A673 (cell line): Measurements from ENCODE around the gene MELTF. TPM values are rescaled to one million over a fixed set of nuclear protein-coding genes. Genes with fewer than 3 reads are reported as not detected.

Source experiments
- BruUV-seq: library from RNA; stranded (reverse); fragments of 400-500 nt; replicated peaks from 2 replicates; lab custom pipeline; 2021; lab: Mats Ljungman, UMichigan
- CTCF ChIA-PET: fragments of 300-600 bp; sonication (Branson Sonifier 250); formaldehyde crosslinking; loops from one replicate; lab custom pipeline; 2022; ENCODE audit warnings: antibody characterized with exemption; lab: Charles Lee
- POLR2A ChIA-PET: fragments of 300-600 bp; sonication (Branson Sonifier 250); formaldehyde crosslinking; loops from one replicate; lab custom pipeline; 2022; ENCODE audit warnings: antibody characterized with exemption; ENCODE audit not compliant: low non-redundant PET; lab: Charles Lee
- DNase-seq: peaks from one replicate; pipeline ENCODE4 v3.0.0-alpha.2; 2015; ENCODE audit warnings: low spot score
- H3K27ac ChIP-seq: fragments of 200-600 bp; sonication (generic); 2 replicates; pipeline ENCODE4 v1.5.1; 2016; ENCODE audit warnings: mixed run types, low read depth, mild to moderate bottlenecking, mixed read lengths, antibody characterized with exemption, low read length; ENCODE audit not compliant: poor library complexity, severe bottlenecking
- H3K27me3 ChIP-seq: fragments of 200-600 bp; sonication (generic); replicated peaks from 2 replicates; pipeline ENCODE4 v1.6.1; 2017; ENCODE audit warnings: mixed run types, low read depth, mild to moderate bottlenecking, mixed read lengths, antibody characterized with exemption, low read length; ENCODE audit not compliant: insufficient read depth, poor library complexity
- H3K36me3 ChIP-seq: fragments of 200-600 bp; sonication (generic); 2 replicates; pipeline ENCODE4 v1.6.1; 2016; ENCODE audit warnings: mixed run types, mild to moderate bottlenecking, mixed read lengths, antibody characterized with exemption, low read length; ENCODE audit not compliant: insufficient read depth, poor library complexity, severe bottlenecking
- H3K4me1 ChIP-seq: fragments of 200-600 bp; sonication (generic); 2 replicates; pipeline ENCODE4 v1.6.1; 2017; ENCODE audit warnings: mixed run types, mild to moderate bottlenecking, mixed read lengths, antibody characterized with exemption, low read length; ENCODE audit not compliant: insufficient read depth, poor library complexity, severe bottlenecking
- H3K4me3 ChIP-seq: fragments of 200-600 bp; sonication (generic); 2 replicates; pipeline ENCODE4 v1.5.1; 2016; ENCODE audit warnings: low read depth, mixed run types, mild to moderate bottlenecking, mixed read lengths, low read length; ENCODE audit not compliant: poor library complexity, severe bottlenecking
- H3K9me3 ChIP-seq: fragments of 200-600 bp; sonication (generic); 2 replicates; pipeline ENCODE4 v1.6.1; 2016; ENCODE audit warnings: mixed run types, low read depth, mild to moderate bottlenecking, mixed read lengths, antibody characterized with exemption, low read length; ENCODE audit not compliant: poor library complexity, severe bottlenecking
- EZH2 ChIP-seq: fragments of 200-600 bp; sonication (generic); IDR thresholded peaks from 2 replicates; pipeline ENCODE4 v1.6.1; 2017; ENCODE audit warnings: borderline replicate concordance, low read depth, mild to moderate bottlenecking, mixed read lengths, antibody characterized with exemption, low read length; ENCODE audit not compliant: poor library complexity, severe bottlenecking
- intact Hi-C: fragments of 100-400 bp; cut with micrococcal nuclease; formaldehyde crosslinking; loops from one replicate; pipeline ENCODE4 v1.10.0; 2022; ENCODE audit not compliant: unreplicated experiment
- total RNA-seq: library from RNA; stranded (reverse); gene quantifications from 2 replicates; pipeline ENCODE4 v1.2.3, GENCODE V29; 2021
- TF ChIP-seq, protein P1 (sequence below): fragments of 300-800, 200-600 bp; sonication (generic); conservative IDR thresholded peaks from 2 replicates; pipeline ENCODE4 v1.5.1; 2017; ENCODE audit warnings: low read depth, mild to moderate bottlenecking, antibody characterized with exemption, low read length, moderate library complexity, mixed read lengths

MELTF gene
- total RNA-seq, 1 experiment from 2014 or later: 2.6 TPM

DNA sequence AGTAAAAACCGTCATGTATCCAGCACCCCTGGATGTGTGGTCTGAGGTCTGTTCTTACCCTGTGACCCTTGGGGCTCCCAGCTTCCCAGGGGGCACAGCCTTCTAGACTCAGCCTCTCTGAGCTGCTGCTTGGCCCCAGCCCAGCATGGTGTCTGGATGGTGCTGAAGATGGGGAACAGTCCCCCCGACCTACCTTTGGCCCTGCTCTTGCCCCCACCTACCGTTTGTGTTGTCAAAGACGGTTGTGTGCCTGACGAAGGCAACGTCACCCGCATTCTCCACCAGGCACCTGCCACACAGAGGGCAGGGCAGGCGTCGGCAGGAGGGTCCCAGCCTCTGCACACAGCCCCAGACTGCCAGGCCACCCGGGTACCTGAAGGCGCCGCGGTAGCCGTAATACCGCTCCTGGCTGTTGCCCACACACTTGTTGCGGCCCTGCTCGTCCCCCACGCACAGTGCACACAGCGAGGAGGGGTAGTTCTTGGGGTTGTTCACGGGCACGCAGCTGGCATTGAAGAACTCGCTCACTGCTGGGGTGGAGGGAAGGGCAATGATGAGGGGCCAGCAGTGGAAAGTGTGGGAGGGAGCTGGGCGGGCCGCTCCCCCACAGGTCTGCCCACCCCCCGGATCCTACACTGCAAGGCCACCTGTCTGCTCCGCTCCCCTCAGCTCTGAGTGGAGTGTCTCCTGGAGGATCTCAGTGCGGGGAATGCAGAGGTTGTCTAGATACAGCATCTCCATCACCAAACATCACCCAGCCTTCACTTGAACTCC, 21.0 kb downstream of the MELTF start:
- Histone ChIP-seq H3K4me3 (no peak overlapping the region), H3K4me1 (peaks cover 10% of the 10 kb centered on the region), H3K9me3 (no peaks in the 10 kb centered on the region), H3K27me3 (no peaks in the 10 kb centered on the region), H3K27ac (no peak overlapping the region), H3K36me3 (no peaks in the 10 kb centered on the region)
- POLR2A ChIA-PET: no interaction called here
- TF ChIP-seq, protein P1, sequence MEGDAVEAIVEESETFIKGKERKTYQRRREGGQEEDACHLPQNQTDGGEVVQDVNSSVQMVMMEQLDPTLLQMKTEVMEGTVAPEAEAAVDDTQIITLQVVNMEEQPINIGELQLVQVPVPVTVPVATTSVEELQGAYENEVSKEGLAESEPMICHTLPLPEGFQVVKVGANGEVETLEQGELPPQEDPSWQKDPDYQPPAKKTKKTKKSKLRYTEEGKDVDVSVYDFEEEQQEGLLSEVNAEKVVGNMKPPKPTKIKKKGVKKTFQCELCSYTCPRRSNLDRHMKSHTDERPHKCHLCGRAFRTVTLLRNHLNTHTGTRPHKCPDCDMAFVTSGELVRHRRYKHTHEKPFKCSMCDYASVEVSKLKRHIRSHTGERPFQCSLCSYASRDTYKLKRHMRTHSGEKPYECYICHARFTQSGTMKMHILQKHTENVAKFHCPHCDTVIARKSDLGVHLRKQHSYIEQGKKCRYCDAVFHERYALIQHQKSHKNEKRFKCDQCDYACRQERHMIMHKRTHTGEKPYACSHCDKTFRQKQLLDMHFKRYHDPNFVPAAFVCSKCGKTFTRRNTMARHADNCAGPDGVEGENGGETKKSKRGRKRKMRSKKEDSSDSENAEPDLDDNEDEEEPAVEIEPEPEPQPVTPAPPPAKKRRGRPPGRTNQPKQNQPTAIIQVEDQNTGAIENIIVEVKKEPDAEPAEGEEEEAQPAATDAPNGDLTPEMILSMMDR: no peak
- TF ChIP-seq EZH2: no peak
- BruUV-seq: no TSS peak
- CTCF ChIA-PET: no interaction called here
- no peak for DNase-seq
- intact Hi-C loops: loop anchor here (10.0 kb wide), 1 partner anchor 506 kb away; no protein-coding TSS in a partner anchor

DNA sequence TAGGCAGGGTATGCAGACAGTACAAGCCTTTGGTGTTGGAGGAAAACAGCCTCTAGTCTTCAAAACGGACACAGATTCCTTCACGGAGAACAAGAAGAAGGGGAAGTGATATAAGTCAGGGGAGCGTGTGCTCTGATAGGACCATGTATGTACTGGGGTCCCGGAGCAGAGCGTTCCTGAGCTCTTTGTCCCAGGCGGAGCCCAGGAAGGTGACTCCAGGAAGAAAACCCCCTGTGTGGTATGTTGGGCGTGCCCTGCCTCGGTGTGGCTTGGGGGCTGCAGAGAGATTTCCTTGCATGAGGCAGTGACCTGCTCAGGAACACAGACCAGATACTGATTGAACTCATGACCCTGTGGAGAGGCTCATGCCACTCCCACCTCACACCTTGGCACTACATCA, 21.7 kb downstream of the MELTF start:
- DNase-seq: no peak
- intact Hi-C loops: loop anchor here (10.0 kb wide), 1 partner anchor 507 kb away; no protein-coding TSS in a partner anchor
- no peak overlapping the region for H3K27ac ChIP-seq
- ChIA-PET CTCF (no interaction called here), POLR2A (no interaction called here)
- H3K27me3 ChIP-seq: no peaks in the 10 kb centered on the region
- no peaks in the 10 kb centered on the region for H3K9me3 ChIP-seq
- no peak overlapping the region for H3K4me3 ChIP-seq
- H3K36me3 ChIP-seq: no peaks in the 10 kb centered on the region
- no TSS peak for BruUV-seq
- no peak for TF ChIP-seq EZH2
- TF ChIP-seq, protein P1: no peak
- peaks cover 11% of the 10 kb centered on the region for H3K4me1 ChIP-seq

DNA sequence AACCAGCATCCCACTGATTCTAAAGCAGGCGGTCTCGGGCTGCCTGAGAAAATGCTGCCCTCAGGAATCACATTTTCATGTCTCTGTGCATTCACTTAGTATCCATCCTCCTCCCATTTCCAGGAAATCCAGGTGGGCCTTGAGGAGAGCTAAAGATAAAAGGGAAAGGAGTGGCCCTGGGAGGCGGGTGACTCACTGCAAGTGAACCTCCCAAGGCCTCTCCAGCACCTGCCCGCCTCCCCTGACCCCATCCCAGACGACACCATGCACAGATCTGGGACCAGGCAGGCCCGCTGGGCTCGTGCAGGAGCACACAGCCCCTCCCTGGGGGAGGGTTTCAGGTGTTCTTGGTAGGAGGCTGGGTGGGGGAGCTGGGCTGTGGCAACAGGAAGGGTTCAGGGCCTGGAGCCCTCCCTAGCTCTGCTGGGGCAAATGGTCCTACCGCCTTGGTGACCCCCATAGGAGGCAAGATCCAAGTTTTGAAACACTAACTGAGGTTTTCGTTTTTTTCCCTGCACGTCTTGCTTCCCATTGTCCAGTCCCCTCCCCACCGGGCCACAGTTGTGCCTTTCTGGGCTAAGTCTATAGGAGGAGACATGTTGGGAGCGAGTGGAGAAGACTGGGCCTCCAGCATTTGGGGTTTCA, 22.2 kb downstream of the MELTF start:
- no TSS peak for BruUV-seq
- TF ChIP-seq, protein P1: no peak
- Histone ChIP-seq H3K27ac (no peak overlapping the region), H3K9me3 (no peaks in the 10 kb centered on the region), H3K4me1 (peaks cover 13% of the 10 kb centered on the region), H3K36me3 (no peaks in the 10 kb centered on the region), H3K4me3 (no peak overlapping the region), H3K27me3 (no peaks in the 10 kb centered on the region)
- ChIA-PET CTCF (no interaction called here), POLR2A (no interaction called here)
- no peak for DNase-seq
- intact Hi-C loops: loop anchor here (10.0 kb wide), 1 partner anchor 507 kb away; no protein-coding TSS in a partner anchor
